HepG2 (cell line): ENCODE data around the gene SLC19A1. TPM values are rescaled to one million over a fixed set of nuclear protein-coding genes. Genes with fewer than 3 reads are reported as not detected.

Experiments
- ATAC-seq: fragments of 200-7000 bp; cut with Tn5 transposase; 3 replicates; pipeline ENCODE4 v1.9.1; 2020; ENCODE audit warnings: mild to moderate bottlenecking, moderate library complexity
- BruUV-seq: library from RNA; stranded (reverse); fragments of 400-500 nt; replicated peaks from 2 replicates; lab custom pipeline; 2021; lab: Mats Ljungman, UMichigan
- CTCF ChIA-PET: fragments of 300-600 bp; formaldehyde crosslinking; extraction: SDS; loops from one replicate; lab custom pipeline; 2021; ENCODE audit warnings: low total read pairs, inconsistent platforms, low intra/inter-chr PET ratio; lab: Yijun Ruan, JAX
- POLR2A ChIA-PET: fragments of 350-600 bp; sonication (Branson Sonifier 250); formaldehyde crosslinking; loops from one replicate; lab custom pipeline; 2020; ENCODE audit warnings: antibody characterized with exemption, inconsistent platforms; lab: Yijun Ruan, JAX
- DNase-seq: peaks from one replicate; pipeline ENCODE4 v3.0.0-alpha.2; 2015; ENCODE audit warnings: low spot score
- FAIRE-seq: peaks from 3 replicates; lab custom pipeline; 2011; peaks lifted over from hg19 to GRCh38; lab: Jason Lieb, UNC
- H2AFZ ChIP-seq: one replicate; pipeline ENCODE4 v1.6.1; 2011; ENCODE audit warnings: low read length, inconsistent platforms
- H3K27ac ChIP-seq: fragments of 300-600 bp; 3 replicates; pipeline ENCODE4 v1.8.0; 2011; ENCODE audit warnings: mixed run types, mild to moderate bottlenecking, mixed read lengths, low read length, inconsistent platforms; ENCODE audit not compliant: insufficient read depth; ENCODE audit errors: extremely low read length
- H3K27me3 ChIP-seq, 2 experiments: fragments of 200-600 bp in 1 of 2; 2 replicates in 1 of 2; 3 replicates in 1 of 2; pipeline versions ENCODE4 v1.6.0 to v1.8.0; 2011; ENCODE audit warnings: low read length in 2 of 2, mild to moderate bottlenecking in 2 of 2, moderate library complexity in 2 of 2, inconsistent platforms in 1 of 2; ENCODE audit not compliant: insufficient read depth in 2 of 2, control insufficient read depth in 1 of 2
- H3K36me3 ChIP-seq, 2 experiments: fragments of 200-600 bp in 1 of 2; replicated peaks in 1 of 2; 2 replicates in 1 of 2; 3 replicates in 1 of 2; pipeline versions ENCODE4 v1.5.1 to v1.8.0; 2011; ENCODE audit warnings: low read length in 2 of 2, inconsistent platforms in 1 of 2; ENCODE audit not compliant: insufficient read depth in 2 of 2, control insufficient read depth in 1 of 2
- H3K4me1 ChIP-seq: 2 replicates; pipeline ENCODE4 v1.5.1; 2012; ENCODE audit warnings: low read length, inconsistent platforms; ENCODE audit not compliant: insufficient read depth
- H3K4me2 ChIP-seq: 2 replicates; pipeline ENCODE4 v1.6.0; 2011; ENCODE audit warnings: low read depth, low read length, inconsistent platforms
- H3K4me3 ChIP-seq, 3 experiments: fragments of 200-600 bp in 1 of 3; sonication (generic), shearing (Covaris generic) in 1 of 3; replicated peaks in 1 of 3; 2 replicates each; pipeline ENCODE4 v1.5.1; 2011 to 2016; ENCODE audit warnings: low read length in 3 of 3, inconsistent platforms in 2 of 3, low read depth in 2 of 3, mild to moderate bottlenecking in 2 of 3, control low read depth in 1 of 3, mixed read lengths in 1 of 3; ENCODE audit not compliant: insufficient read depth in 1 of 3
- H3K79me2 ChIP-seq: one replicate; pipeline ENCODE4 v1.6.1; 2011; ENCODE audit warnings: low read length, inconsistent platforms; ENCODE audit not compliant: insufficient read depth
- H3K9ac ChIP-seq: 2 replicates; pipeline ENCODE4 v1.6.0; 2011; ENCODE audit warnings: mild to moderate bottlenecking, low read depth, low read length, inconsistent platforms; ENCODE audit not compliant: insufficient read depth
- H3K9me3 ChIP-seq: 2 replicates; pipeline ENCODE4 v1.5.1; 2012; ENCODE audit warnings: mild to moderate bottlenecking, low read length
- H4K20me1 ChIP-seq: 2 replicates; pipeline ENCODE4 v1.6.0; 2011; ENCODE audit warnings: inconsistent platforms, mild to moderate bottlenecking, low read length, moderate library complexity; ENCODE audit not compliant: insufficient read depth
- AKAP8 ChIP-seq: sonication (generic); formaldehyde crosslinking; IDR thresholded peaks from 2 replicates; pipeline ENCODE4 v1.5.1; 2020; ENCODE audit warnings: mild to moderate bottlenecking, missing genetic modification reagents
- ARNT2 ChIP-seq: sonication (generic); formaldehyde crosslinking; IDR thresholded peaks from 2 replicates; pipeline ENCODE4 v1.8.0; 2022; ENCODE audit warnings: mild to moderate bottlenecking, low read depth, missing genetic modification reagents, moderate library complexity
- ATF7 ChIP-seq, 2 experiments: fragments of 450-650 bp in 1 of 2; sonication (generic) in 1 of 2; formaldehyde crosslinking in 1 of 2; IDR thresholded peaks; 2 replicates each; pipeline versions ENCODE4 v1.4.0 to v1.6.1; 2016 to 2020; ENCODE audit warnings: antibody characterized with exemption in 1 of 2, mild to moderate bottlenecking in 1 of 2, missing genetic modification reagents in 1 of 2
- CENPT ChIP-seq: sonication (generic); formaldehyde crosslinking; IDR thresholded peaks from 2 replicates; pipeline ENCODE4 v1.8.0; 2022; ENCODE audit warnings: low read depth, mild to moderate bottlenecking, moderate library complexity, missing genetic modification reagents
- CENPX ChIP-seq: sonication (generic); formaldehyde crosslinking; IDR thresholded peaks from 2 replicates; pipeline ENCODE4 v1.9.0; 2021; ENCODE audit warnings: mild to moderate bottlenecking, missing genetic modification reagents, moderate library complexity
- CTCF ChIP-seq: sonication (generic); formaldehyde crosslinking; IDR thresholded peaks from 2 replicates; pipeline ENCODE4 v1.5.0; 2020; ENCODE audit warnings: mild to moderate bottlenecking, missing genetic modification reagents, moderate library complexity
- JUNB ChIP-seq: sonication (generic); formaldehyde crosslinking; IDR thresholded peaks from 2 replicates; pipeline ENCODE4 v1.8.0; 2022; ENCODE audit warnings: missing genetic modification reagents, mild to moderate bottlenecking, borderline replicate concordance
- POLR2A ChIP-seq, 2 experiments: IDR thresholded peaks; 2 replicates each; pipeline ENCODE4 v1.6.1; 2011; ENCODE audit warnings: low read depth in 2 of 2, low read length in 2 of 2, mild to moderate bottlenecking in 1 of 2, moderate library complexity in 1 of 2; ENCODE audit not compliant: insufficient read depth in 1 of 2
- POLR2AphosphoS5 ChIP-seq: IDR thresholded peaks from 2 replicates; pipeline ENCODE4 v1.6.1; 2012; ENCODE audit warnings: low read depth, low read length
- SSRP1 ChIP-seq: IDR thresholded peaks from 2 replicates; pipeline ENCODE4 v1.6.1; 2016; ENCODE audit warnings: control low read depth
- ZNF230 ChIP-seq: sonication (generic); formaldehyde crosslinking; IDR thresholded peaks from 2 replicates; pipeline ENCODE4 v1.4.0; 2020; ENCODE audit warnings: mild to moderate bottlenecking, missing genetic modification reagents
- whole genome bisulfite sequencing: methylation state at CpG from one replicate; pipeline ENCODE4 v1.1.6; 2017; ENCODE audit warnings: low lambda C conversion rate; 5-methylcytosine and 5-hydroxymethylcytosine counted together
- in situ Hi-C: cut with HindIII; loops from 2 replicates; pipeline ENCODE4 v1.10.0; 2017; ENCODE audit warnings: low pct_unique_long_range_greater_than_20kb; ENCODE audit not compliant: extremely low pct_ligation_motif_present
- intact Hi-C: fragments of 100-400 bp; cut with micrococcal nuclease; formaldehyde crosslinking; loops from one replicate; pipeline ENCODE4 v1.10.0; 2022; ENCODE audit not compliant: unreplicated experiment
- polyA plus RNA-seq, 8 experiments: library from polyadenylated mRNA; depleted of rRNA in 3 of 8; stranded (reverse) in 7 of 8; unstranded in 1 of 8; fragments of >200 nt; fragmentation: Illumina TruSeq in 4 of 8; extraction: Trizol in 4 of 8; gene quantifications; 2 replicates each; pipeline versions ENCODE4 v1.2.1 to v1.2.3, GENCODE V29; 2011 to 2016; ENCODE audit warnings: low read depth in 4 of 8, missing spikeins in 1 of 8, mixed read lengths in 1 of 8; ENCODE audit not compliant: insufficient read depth in 1 of 8
- total RNA-seq, 5 experiments: library from RNA; depleted of rRNA; stranded (reverse); fragments of >200 nt; fragmentation: Illumina TruSeq; extraction: Trizol; gene quantifications; 2 replicates each; pipeline ENCODE4 v1.2.3, GENCODE V29; 2016; ENCODE audit warnings: low read depth in 1 of 5

The SLC19A1 gene
- total and polyA plus RNA-seq, 2 of the 13 experiments (the other 11 are each of a cell fraction or from before 2014, with no cell fraction given) = 21.8 to 23.0 TPM

- peaks cover 19% of the 10 kb centered on the region for H3K4me1 ChIP-seq
- no peaks in the 10 kb centered on the region for H3K79me2 ChIP-seq
- DNase-seq (no peak), FAIRE-seq (no peak), ATAC-seq (no peak)
- no peak overlapping the region for H2AFZ ChIP-seq
- H3K4me2 ChIP-seq = no peak overlapping the region
- 97% methylated on average over 3 of the region's 3 CpGs for WGBS
- TF ChIP-seq SSRP1 (CRISPR knock-in tag) (0 out of 2 replicates have a peak, but pooled peaks have one; percentile 36), CENPT (CRISPR knock-in tag) (no peak), ARNT2 (CRISPR knock-in tag) (0 out of 2 replicates have a peak, but pooled peaks have one; percentile 32), CENPX (CRISPR knock-in tag) (no peak), POLR2AphosphoS5 (peak; percentile 32; the same call in 1 of the 2 replicates), ATF7 (IDR thresholded peaks at IDR 0.05) (peak; percentile 6; the same call in 1 of the 2 replicates), ATF7 (CRISPR knock-in tag; IDR thresholded peaks at IDR 0.05) (no peak), POLR2A (IDR thresholded peaks at IDR 0.05; ENCODE audit: insufficient read depth in 1 of 2, low read depth in 2 of 2, low read length in 2 of 2) (0 out of 4 replicates have a peak, but pooled peaks of 1 of the 2 experiments have one; percentile 25), JUNB (CRISPR knock-in tag) (0 out of 2 replicates have a peak, but pooled peaks have one; percentile 48)
- no peaks in the 10 kb centered on the region for H4K20me1 ChIP-seq
- H3K27me3 ChIP-seq = no peaks in the 10 kb centered on the region
- BruUV-seq = no TSS peak
- ChIA-PET POLR2A (interaction anchor here (0.6 kb wide), 1 partner anchor 1894 kb away, joined by 3 read pairs; no protein-coding TSS in a partner anchor), CTCF (no interaction called here)
- H3K36me3 ChIP-seq = peaks cover 8 to 16% of the 10 kb centered on the region in 2 experiments; a peak in 3 of 5 replicates
- H3K27ac ChIP-seq = peak overlapping the region; percentile 21
- no peak overlapping the region for H3K4me3 ChIP-seq
- intact Hi-C loops (loop anchor here (2.0 kb wide), 1 partner anchor 21 kb away; no protein-coding TSS in a partner anchor), in situ Hi-C loops (no loop called here)
- no peak overlapping the region for H3K9ac ChIP-seq
- no peaks in the 10 kb centered on the region for H3K9me3 ChIP-seq
Observed at GRCh38 chr21:45507888-45508508, 34.2 kb downstream of the SLC19A1 start.

GRCh38 chr21:45507523-45507875, 34.7 kb downstream of the SLC19A1 start:
- Histone ChIP-seq H3K4me2 (no peak overlapping the region), H2AFZ (no peak overlapping the region), H3K4me1 (peaks cover 19% of the 10 kb centered on the region), H4K20me1 (no peaks in the 10 kb centered on the region), H3K4me3 (no peak overlapping the region), H3K9me3 (no peaks in the 10 kb centered on the region), H3K36me3 (peaks cover 6 to 11% of the 10 kb centered on the region in 2 experiments; a peak in 3 of 5 replicates), H3K79me2 (no peaks in the 10 kb centered on the region), H3K9ac (no peak overlapping the region), H3K27ac (no peak overlapping the region), H3K27me3 (no peaks in the 10 kb centered on the region)
- intact Hi-C loops (no loop called here), in situ Hi-C loops (no loop called here)
- no peak for TF ChIP-seq ZNF230 (CRISPR knock-in tag)
- TF ChIP-seq CTCF (CRISPR knock-in tag) = 0 out of 2 replicates have a peak, but pooled peaks have one; percentile 9
- 0 out of 2 replicates have a peak, but pooled peaks have one; percentile 19 for TF ChIP-seq AKAP8 (CRISPR knock-in tag)
- no peak for ATAC-seq
- DNase-seq = no peak
- POLR2A ChIA-PET = no interaction called here
- no TSS peak for BruUV-seq
- no peak for FAIRE-seq
- CTCF ChIA-PET = no interaction called here
- WGBS = 100% methylated on average over 5 of the region's 9 CpGs
